Mammary epithelial cell (primary cell): Measurements from ENCODE around the gene ST6GALNAC3.

Experiments
- EZH2 ChIP-seq: IDR thresholded peaks from 2 replicates; pipeline ENCODE4 v1.6.1; 2012; ENCODE audit warnings: low read length, inconsistent platforms, borderline replicate concordance
- TF ChIP-seq, protein P1 (sequence below), 2 donors: IDR thresholded peaks in 1 of 2; conservative IDR thresholded peaks in 1 of 2; 2 replicates each; pipeline ENCODE4 v1.5.1; 2011 to 2012; ENCODE audit warnings: inconsistent platforms in 2 of 2, low read length in 2 of 2, mild to moderate bottlenecking in 2 of 2, control low read depth in 1 of 2, low read depth in 1 of 2; ENCODE audit not compliant: insufficient read depth in 1 of 2; ENCODE audit errors: extremely low read depth in 1 of 2

DNA sequence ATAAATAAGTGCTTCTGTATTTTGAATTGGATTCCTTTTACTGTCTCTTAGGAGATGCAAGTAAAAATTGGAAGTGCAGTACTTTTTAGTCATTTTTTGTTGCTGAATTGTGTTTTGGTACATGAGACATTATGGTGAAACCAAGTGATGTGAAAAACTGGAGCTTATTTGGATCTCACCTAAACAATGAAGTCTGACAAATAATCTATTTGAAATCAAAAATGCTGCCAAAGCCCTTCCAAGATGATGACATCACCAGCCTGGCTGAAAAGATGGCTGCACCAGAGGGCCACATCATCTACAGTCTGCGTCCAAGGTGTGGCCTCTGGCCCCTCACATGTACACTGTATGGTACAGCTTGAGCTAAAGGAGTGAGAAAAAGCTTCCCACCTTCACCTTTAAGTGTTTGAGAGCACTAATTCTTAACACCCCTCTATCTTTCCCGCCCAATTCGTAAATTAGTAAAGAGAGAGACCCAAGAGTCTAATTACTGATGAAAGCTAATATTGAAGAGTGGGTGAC is 600.2 kb downstream of the ST6GALNAC3 start:
- TF ChIP-seq, protein P1, sequence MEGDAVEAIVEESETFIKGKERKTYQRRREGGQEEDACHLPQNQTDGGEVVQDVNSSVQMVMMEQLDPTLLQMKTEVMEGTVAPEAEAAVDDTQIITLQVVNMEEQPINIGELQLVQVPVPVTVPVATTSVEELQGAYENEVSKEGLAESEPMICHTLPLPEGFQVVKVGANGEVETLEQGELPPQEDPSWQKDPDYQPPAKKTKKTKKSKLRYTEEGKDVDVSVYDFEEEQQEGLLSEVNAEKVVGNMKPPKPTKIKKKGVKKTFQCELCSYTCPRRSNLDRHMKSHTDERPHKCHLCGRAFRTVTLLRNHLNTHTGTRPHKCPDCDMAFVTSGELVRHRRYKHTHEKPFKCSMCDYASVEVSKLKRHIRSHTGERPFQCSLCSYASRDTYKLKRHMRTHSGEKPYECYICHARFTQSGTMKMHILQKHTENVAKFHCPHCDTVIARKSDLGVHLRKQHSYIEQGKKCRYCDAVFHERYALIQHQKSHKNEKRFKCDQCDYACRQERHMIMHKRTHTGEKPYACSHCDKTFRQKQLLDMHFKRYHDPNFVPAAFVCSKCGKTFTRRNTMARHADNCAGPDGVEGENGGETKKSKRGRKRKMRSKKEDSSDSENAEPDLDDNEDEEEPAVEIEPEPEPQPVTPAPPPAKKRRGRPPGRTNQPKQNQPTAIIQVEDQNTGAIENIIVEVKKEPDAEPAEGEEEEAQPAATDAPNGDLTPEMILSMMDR (conservative IDR thresholded peaks at IDR 0.05 in 1 of 2, IDR thresholded peaks at IDR 0.05 in 1 of 2; ENCODE audit: extremely low read depth in 1 of 2, insufficient read depth in 1 of 2, low read depth in 1 of 2, low read length in 2 of 2), result no peak
- no peak for TF ChIP-seq EZH2
